WERI-Rb-1 (cell line): ENCODE data around the gene PML.

Experiments used
- DNase-seq: peaks from one replicate; pipeline ENCODE4 v3.0.0-alpha.2; 2020
- H3K27ac ChIP-seq: fragments of 250-450 bp; sonication (Bioruptor Pico); 2 replicates; pipeline ENCODE4 v1.5.1; 2020; ENCODE audit warnings: mild to moderate bottlenecking, moderate library complexity
- H3K27me3 ChIP-seq: fragments of 250-450 bp; sonication (Bioruptor Pico); 2 replicates; pipeline ENCODE4 v1.5.1; 2021; ENCODE audit warnings: mild to moderate bottlenecking, low read depth, moderate library complexity; ENCODE audit not compliant: insufficient read depth, severe bottlenecking
- H3K36me3 ChIP-seq: fragments of 250-450 bp; sonication (Bioruptor Pico); 2 replicates; pipeline ENCODE4 v1.5.1; 2020; ENCODE audit warnings: mild to moderate bottlenecking, moderate library complexity
- H3K4me3 ChIP-seq: 2 replicates; pipeline ENCODE4 v1.5.1; 2011; ENCODE audit warnings: low read depth, mild to moderate bottlenecking, control low read depth, low read length
- H3K9me3 ChIP-seq: fragments of 250-450 bp; sonication (Bioruptor Pico); 2 replicates; pipeline ENCODE4 v1.5.1; 2021; ENCODE audit warnings: mild to moderate bottlenecking, moderate library complexity; ENCODE audit not compliant: severe bottlenecking
- CTCF ChIP-seq: IDR thresholded peaks from 2 replicates; pipeline ENCODE4 v1.5.1; 2011; ENCODE audit warnings: low read depth, mild to moderate bottlenecking, control low read depth, inconsistent platforms, low read length

The PML gene

DNA sequence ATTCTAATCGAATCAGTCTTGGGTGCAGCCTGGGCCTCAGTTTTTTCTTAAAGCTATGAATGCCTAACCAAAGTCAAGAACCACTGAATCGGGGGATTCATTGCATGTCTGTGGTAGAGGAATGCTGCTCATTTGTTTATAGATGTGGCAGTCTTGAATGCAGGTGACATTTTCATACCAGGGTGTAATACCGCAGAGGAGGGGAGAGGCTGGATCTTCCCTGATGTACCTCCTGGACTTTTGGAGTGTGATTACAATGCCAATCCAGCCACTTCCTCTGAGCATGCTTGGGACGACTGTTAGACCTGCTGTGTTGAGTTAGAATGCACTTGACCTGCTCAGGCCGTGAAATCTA is 45.1 kb downstream of the PML start:
- H3K4me3 ChIP-seq = no peak overlapping the region
- no peak for TF ChIP-seq CTCF
- H3K27me3 ChIP-seq = no peaks in the 10 kb centered on the region
- no peaks in the 10 kb centered on the region for H3K9me3 ChIP-seq
- peaks cover 14% of the 10 kb centered on the region; the same call in 1 of the 2 replicates for H3K36me3 ChIP-seq
- DNase-seq = no peak
- no peak overlapping the region for H3K27ac ChIP-seq

- no peak for DNase-seq
- H3K36me3 ChIP-seq = peaks cover 7% of the 10 kb centered on the region; the same call in 1 of the 2 replicates
- H3K27me3 ChIP-seq = no peaks in the 10 kb centered on the region
- no peak for TF ChIP-seq CTCF
- no peaks in the 10 kb centered on the region for H3K9me3 ChIP-seq
- no peak overlapping the region for H3K4me3 ChIP-seq
- H3K27ac ChIP-seq = no peak overlapping the region
These were observed 45.8 kb downstream of the PML start for GRCh38 chr15:74040109-74040850.

- H3K4me3 ChIP-seq = no peak overlapping the region
- H3K9me3 ChIP-seq = no peaks in the 10 kb centered on the region
- no peak overlapping the region for H3K27ac ChIP-seq
- no peak for DNase-seq
- H3K36me3 ChIP-seq = peaks cover 4% of the 10 kb centered on the region; the same call in 1 of the 2 replicates
- TF ChIP-seq CTCF = no peak
- no peaks in the 10 kb centered on the region for H3K27me3 ChIP-seq
These were observed 46.8 kb downstream of the PML start for GRCh38 chr15:74041311-74041756.

GRCh38 chr15:74041777-74042435 is 47.4 kb downstream of the PML start:
- H3K4me3 ChIP-seq = no peak overlapping the region
- no peaks in the 10 kb centered on the region; the same call in 1 of the 2 replicates for H3K36me3 ChIP-seq
- no peaks in the 10 kb centered on the region for H3K27me3 ChIP-seq
- H3K9me3 ChIP-seq = no peaks in the 10 kb centered on the region
- no peak overlapping the region for H3K27ac ChIP-seq
- no peak for TF ChIP-seq CTCF
- DNase-seq = no peak

- Histone ChIP-seq H3K4me3 (no peak overlapping the region), H3K27ac (no peak overlapping the region), H3K9me3 (no peaks in the 10 kb centered on the region), H3K36me3 (no peaks in the 10 kb centered on the region; the same call in 1 of the 2 replicates), H3K27me3 (no peaks in the 10 kb centered on the region)
- DNase-seq = no peak
- TF ChIP-seq CTCF = no peak
These were observed 48.3 kb downstream of the PML start for GRCh38 chr15:74042603-74043424.
